Neuron (in vitro differentiated cells): Measurements from ENCODE around the gene SP2.
"Not testable (repeated sequence)": the region's sequence is repeated elsewhere in the genome, so short reads cannot be mapped to it uniquely, and the experiment has no call there.

Experiments
- H2AFZ ChIP-seq: one replicate; pipeline ENCODE4 v1.6.1; 2013; ENCODE audit warnings: low read depth, mild to moderate bottlenecking, inconsistent platforms, low read length, moderate library complexity
- H3K27me3 ChIP-seq: one replicate; pipeline ENCODE4 v1.6.1; 2013; ENCODE audit warnings: low read length; ENCODE audit not compliant: insufficient read depth
- H3K36me3 ChIP-seq: one replicate; pipeline ENCODE4 v1.6.1; 2013; ENCODE audit warnings: low read length; ENCODE audit not compliant: insufficient read depth
- H3K4me1 ChIP-seq: one replicate; pipeline ENCODE4 v1.6.1; 2013; ENCODE audit warnings: low read length; ENCODE audit not compliant: insufficient read depth
- H3K4me3 ChIP-seq: 2 replicates; pipeline ENCODE4 v1.5.1; 2013; ENCODE audit warnings: mild to moderate bottlenecking, low read length, moderate library complexity
- H3K9me3 ChIP-seq: one replicate; pipeline ENCODE4 v1.6.1; 2013; ENCODE audit warnings: low read length

Gene SP2

DNA sequence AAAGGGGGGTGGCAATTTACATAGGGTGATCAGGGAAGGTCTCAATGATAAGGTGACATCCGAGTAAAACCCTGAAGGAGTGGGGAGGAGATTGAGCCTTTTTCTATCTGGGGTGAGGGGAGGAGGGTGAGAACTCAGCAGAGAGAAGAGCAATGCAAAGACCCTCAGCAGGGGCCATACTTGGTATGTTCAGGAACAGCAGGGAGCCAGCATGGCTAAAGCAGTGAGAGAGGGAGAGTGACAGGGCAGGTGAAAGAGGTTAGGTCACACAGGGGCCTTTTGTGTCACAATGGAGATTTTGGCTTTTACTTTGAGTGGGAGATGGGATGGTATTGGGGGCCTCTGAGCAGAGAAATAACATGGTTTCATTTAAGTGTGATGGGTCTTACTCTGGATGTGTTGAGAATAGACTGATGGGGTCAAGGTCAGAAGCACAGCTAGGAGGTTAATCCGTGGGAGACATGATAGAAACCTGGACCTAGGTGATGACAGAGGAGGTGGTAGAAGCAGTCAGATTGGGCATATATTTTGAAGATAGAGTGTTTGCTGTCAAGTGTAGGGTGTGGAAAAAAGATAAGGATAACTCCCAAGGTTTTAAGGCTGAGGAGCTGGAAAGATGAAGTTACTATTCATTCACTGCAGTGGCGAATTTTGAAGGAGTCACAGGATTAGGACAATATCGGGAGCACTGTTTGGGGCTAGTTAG, 6.2 kb downstream of the SP2 start:
- no peak overlapping the region for H3K4me3 ChIP-seq
- H3K27me3 ChIP-seq: no peaks in the 10 kb centered on the region
- no peak overlapping the region for H2AFZ ChIP-seq
- H3K4me1 ChIP-seq: peaks cover 17% of the 10 kb centered on the region
- peaks cover 23% of the 10 kb centered on the region for H3K36me3 ChIP-seq
- H3K9me3 ChIP-seq: no peaks in the 10 kb centered on the region

DNA sequence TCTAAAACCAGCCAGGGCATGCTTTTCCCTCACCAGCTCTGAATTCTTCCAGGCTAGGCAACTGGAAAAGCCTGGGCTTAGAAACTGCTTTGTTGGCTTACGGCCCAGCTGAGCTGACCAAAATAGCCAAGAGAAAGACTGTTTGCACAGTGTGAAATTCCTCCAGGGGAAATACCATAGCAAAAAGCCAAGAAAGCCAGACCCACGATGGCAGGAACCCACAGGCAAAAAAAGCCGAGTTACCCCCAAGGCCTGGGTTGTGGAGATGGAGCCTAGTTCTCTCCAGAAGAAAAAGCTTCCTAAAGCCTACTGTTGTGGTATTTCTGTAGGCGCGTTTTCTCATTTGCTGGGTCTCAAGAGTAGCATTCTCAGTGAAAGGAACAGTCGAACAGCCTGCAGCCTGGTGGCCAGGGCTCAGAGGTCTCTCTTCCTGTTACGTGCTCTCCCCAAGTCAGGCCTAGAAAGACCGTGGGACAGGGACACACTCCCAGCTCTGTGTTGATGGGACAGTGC, 9.2 kb downstream of the SP2 start:
- Histone ChIP-seq H2AFZ (no peak overlapping the region), H3K9me3 (no peaks in the 10 kb centered on the region), H3K4me3 (no peak overlapping the region), H3K36me3 (peaks cover 18% of the 10 kb centered on the region), H3K27me3 (no peaks in the 10 kb centered on the region), H3K4me1 (peaks cover 12% of the 10 kb centered on the region)

DNA sequence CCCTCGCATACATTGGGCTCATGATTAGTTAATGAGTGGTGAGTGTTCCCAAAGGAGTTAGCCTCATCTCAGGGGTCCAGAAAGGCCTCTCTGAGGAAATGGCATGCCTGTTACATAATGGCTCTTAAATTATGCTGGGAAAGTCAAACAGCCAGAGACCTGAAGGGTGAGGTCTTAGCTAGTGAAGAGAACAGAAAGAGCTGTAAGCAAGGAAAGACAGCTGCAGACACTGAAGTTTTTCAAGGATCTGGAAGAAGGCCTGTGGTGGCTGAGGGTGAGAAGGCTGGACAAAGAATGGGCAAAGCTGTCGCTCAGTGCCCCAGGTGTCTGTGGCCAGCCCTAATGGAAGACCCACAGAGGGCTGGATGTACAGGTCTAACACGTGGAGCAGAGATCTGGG, 10.4 kb downstream of the SP2 start:
- no peak overlapping the region for H2AFZ ChIP-seq
- H3K9me3 ChIP-seq: no peaks in the 10 kb centered on the region
- peaks cover 18% of the 10 kb centered on the region for H3K36me3 ChIP-seq
- no peaks in the 10 kb centered on the region for H3K27me3 ChIP-seq
- no peak overlapping the region for H3K4me3 ChIP-seq
- peaks cover 11% of the 10 kb centered on the region for H3K4me1 ChIP-seq

DNA sequence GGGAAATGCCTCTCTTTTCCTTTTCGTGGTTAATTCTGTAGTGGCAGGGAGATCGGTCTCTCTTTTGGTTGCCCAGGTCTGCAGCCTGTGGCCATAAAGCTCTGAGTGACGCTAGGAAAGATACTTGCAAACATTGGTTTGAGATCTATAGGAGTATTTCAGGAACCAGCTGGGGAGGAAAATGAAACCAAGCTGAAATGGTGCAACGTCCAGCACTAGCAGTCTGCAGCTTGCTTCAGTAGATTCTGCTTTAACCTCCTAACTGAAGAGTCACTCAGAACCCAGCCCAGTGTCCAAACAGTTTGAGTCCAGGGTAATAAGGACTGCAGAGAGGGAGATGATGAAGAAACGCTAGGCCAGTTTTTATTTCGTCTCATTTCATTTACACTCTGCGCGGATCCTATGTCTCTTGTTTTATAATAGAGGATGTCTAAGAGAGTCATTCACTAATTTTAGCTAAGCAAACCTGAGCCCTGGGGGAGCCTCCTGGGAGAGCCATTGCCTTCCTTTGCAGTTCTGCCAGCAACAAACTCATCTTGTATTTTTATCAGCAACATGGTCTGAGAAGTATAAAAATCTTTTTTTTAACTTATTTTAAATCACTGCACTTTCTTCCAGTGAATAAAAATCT, 12.0 kb downstream of the SP2 start:
- H3K4me3 ChIP-seq: no peak overlapping the region
- H3K27me3 ChIP-seq: no peaks in the 10 kb centered on the region
- peaks cover 18% of the 10 kb centered on the region for H3K36me3 ChIP-seq
- no peaks in the 10 kb centered on the region for H3K9me3 ChIP-seq
- no peaks in the 10 kb centered on the region for H3K4me1 ChIP-seq
- H2AFZ ChIP-seq: no peak overlapping the region

DNA sequence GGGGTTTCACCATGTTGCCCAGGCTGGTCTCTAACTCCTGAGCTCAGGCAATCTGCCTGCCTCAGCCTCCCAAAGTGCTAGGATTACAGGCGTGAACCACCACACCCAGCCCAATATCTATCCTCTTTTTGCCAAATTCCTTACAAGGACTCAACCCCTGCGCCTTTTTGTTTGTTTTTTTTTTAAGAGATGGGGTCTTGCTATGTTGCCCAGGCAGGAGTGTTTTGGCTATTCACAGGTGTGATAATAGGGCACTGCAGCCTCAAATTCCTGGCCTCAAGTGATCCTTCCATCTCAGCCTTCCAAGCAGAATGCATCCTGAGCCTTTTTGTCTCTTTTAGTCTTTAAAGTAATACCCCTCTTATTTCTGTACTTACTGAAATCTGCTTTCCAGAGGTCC, 17.0 kb downstream of the SP2 start:
- no peaks in the 10 kb centered on the region for H3K9me3 ChIP-seq
- no peaks in the 10 kb centered on the region for H3K27me3 ChIP-seq
- no peaks in the 10 kb centered on the region for H3K4me1 ChIP-seq
- no peak overlapping the region for H3K4me3 ChIP-seq
- H2AFZ ChIP-seq: no peak overlapping the region
- peaks cover 18% of the 10 kb centered on the region for H3K36me3 ChIP-seq

DNA sequence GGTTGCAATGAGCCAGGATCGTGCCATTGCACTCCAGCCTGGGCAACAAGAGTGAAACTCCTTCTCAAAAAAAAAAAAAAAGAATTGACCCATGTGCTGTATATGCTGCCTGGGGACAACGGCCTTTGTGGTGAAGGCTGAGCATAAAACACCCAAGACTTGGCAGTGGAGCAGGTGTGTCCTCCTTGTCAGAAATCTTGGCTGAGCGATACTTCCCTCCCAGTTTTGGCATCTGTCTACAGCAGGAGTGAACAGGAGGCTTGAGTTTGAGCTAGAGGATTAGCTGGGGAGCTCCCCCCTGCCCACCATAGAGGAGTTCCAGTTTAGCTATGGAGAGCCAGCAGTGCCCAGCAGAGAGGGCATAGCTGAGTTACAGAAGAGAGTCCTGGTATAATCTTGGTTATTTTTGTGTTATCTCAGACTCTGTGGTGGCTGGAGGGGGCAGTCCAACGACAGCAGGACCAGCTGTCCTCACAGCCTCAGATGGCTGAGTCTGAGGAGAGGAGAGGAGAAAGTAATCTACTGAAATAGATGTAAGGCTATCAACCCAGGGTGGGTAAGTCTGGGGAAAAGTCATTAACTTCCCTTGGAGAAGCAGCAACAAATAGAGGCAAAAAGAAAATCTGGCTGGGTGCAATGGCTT, 18.4 kb downstream of the SP2 start:
- no peaks in the 10 kb centered on the region for H3K27me3 ChIP-seq
- H3K4me1 ChIP-seq: no peaks in the 10 kb centered on the region
- H2AFZ ChIP-seq: no peak overlapping the region
- H3K9me3 ChIP-seq: no peaks in the 10 kb centered on the region
- peaks cover 23% of the 10 kb centered on the region for H3K36me3 ChIP-seq
- H3K4me3 ChIP-seq: no peak overlapping the region

DNA sequence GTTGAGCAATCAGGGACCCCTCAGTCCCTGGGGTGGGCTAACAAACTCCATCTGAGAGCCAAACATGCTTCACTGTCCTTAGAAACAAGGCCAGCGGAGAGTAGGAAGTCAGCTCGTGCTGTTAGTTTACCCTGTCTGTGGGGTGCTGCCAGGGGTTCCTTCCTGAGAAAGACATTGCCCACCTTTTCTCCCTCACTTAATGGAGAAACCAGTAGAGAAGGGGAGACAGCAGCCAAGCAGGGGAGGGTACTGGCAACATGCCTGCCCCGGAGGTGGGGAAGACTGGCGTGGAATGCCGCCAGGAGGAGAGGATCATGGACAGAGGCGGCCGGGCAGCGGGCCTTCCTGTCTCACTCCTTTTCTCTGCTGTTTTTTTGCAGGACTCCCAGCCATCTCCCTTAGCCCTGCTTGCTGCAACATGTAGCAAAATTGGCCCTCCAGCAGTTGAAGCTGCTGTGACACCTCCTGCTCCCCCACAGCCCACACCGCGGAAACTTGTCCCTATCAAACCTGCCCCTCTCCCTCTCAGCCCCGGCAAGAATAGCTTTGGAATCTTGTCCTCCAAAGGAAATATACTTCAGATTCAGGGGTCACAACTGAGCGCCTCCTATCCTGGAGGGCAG, 19.9 kb downstream of the SP2 start:
- H2AFZ ChIP-seq: no peak overlapping the region
- H3K27me3 ChIP-seq: no peaks in the 10 kb centered on the region
- peaks cover 23% of the 10 kb centered on the region for H3K36me3 ChIP-seq
- H3K4me3 ChIP-seq: no peak overlapping the region
- no peaks in the 10 kb centered on the region for H3K9me3 ChIP-seq
- no peaks in the 10 kb centered on the region for H3K4me1 ChIP-seq

DNA sequence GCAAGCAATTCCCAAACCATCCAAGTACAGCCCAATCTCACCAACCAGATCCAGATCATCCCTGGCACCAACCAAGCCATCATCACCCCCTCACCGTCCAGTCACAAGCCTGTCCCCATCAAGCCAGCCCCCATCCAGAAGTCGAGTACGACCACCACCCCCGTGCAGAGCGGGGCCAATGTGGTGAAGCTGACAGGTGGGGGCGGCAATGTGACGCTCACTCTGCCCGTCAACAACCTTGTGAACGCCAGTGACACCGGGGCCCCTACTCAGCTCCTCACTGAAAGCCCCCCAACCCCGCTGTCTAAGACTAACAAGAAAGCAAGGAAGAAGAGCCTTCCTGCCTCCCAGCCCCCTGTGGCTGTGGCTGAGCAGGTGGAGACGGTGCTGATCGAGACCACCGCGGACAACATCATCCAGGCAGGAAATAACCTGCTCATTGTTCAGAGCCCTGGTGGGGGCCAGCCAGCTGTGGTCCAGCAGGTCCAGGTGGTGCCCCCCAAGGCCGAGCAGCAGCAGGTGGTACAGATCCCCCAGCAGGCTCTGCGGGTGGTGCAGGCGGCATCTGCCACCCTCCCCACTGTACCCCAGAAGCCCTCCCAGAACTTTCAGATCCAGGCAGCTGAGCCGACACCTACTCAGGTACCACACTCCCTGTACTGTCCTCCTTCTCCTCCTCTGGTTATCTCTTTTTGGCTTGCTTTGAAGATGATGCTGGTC, 20.6 kb downstream of the SP2 start:
- H2AFZ ChIP-seq: no peak overlapping the region
- no peaks in the 10 kb centered on the region for H3K4me1 ChIP-seq
- H3K27me3 ChIP-seq: no peaks in the 10 kb centered on the region
- H3K4me3 ChIP-seq: no peak overlapping the region
- H3K9me3 ChIP-seq: no peaks in the 10 kb centered on the region
- H3K36me3 ChIP-seq: peaks cover 27% of the 10 kb centered on the region

DNA sequence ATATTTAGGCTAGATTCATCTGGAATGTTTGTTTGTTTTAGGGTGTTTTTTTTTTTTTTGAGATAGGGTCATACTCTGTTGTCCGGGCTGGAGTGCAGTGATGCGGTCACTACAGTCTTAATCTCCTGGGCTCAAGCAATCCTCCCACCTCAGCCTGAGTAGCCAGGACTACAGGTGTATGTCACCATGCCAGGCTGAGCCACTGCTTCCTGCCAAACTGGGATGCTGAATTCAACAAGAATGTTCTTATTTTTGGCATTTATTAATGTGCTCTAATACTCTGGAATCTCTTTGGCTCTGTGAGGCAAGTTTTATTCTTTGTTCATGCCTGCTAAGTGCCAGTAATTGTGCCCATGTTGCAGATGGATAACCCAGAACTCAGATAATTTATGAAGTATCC, 21.5 kb downstream of the SP2 start:
- Histone ChIP-seq H3K27me3 (no peaks in the 10 kb centered on the region), H3K9me3 (no peaks in the 10 kb centered on the region), H3K4me3 (no peak overlapping the region), H3K36me3 (peaks cover 28% of the 10 kb centered on the region), H3K4me1 (no peaks in the 10 kb centered on the region), H2AFZ (no peak overlapping the region)

DNA sequence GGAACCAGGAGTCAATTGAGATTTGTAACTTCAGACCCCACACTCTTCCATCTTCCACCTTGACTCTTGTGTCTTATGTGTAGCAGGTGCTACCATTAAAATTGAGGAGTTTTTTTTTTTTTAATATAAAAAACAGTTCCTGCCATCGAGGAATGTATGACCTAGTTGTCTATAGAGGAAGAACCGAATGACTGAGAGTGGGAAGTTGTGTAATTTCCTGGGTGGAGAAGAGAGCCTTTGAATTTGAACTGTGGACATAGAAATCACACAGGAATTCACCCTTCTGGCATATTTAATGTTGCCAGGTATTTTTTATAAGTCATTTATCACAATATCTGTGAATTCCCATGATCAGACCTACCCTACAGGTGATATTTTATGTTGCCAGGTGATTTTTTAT, 22.0 kb downstream of the SP2 start:
- Histone ChIP-seq H3K9me3 (no peaks in the 10 kb centered on the region), H3K4me3 (no peak overlapping the region), H3K4me1 (no peaks in the 10 kb centered on the region), H3K27me3 (no peaks in the 10 kb centered on the region), H2AFZ (no peak overlapping the region), H3K36me3 (peaks cover 31% of the 10 kb centered on the region)

DNA sequence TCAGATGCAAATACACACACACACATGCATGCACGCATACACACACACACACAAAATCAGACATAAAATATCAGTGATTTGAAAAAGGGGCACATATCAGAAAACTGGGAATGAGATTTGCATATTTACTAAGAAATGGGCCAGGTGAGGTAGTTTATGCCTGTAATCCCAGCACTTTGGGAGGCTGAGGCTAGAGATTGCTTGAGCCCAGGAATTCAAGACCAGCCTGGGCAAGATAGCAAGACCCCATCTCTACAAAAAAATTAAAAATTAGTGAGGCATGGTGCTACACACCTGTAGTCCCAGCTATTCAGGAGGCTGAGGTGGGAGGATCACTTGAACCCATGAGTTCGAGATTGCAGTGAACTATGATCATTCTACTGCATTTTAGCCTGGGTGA, 23.0 kb downstream of the SP2 start:
- Histone ChIP-seq H3K27me3 (no peaks in the 10 kb centered on the region), H3K36me3 (peaks cover 39% of the 10 kb centered on the region), H3K4me3 (no peak overlapping the region), H3K4me1 (no peaks in the 10 kb centered on the region), H3K9me3 (no peaks in the 10 kb centered on the region), H2AFZ (no peak overlapping the region)

DNA sequence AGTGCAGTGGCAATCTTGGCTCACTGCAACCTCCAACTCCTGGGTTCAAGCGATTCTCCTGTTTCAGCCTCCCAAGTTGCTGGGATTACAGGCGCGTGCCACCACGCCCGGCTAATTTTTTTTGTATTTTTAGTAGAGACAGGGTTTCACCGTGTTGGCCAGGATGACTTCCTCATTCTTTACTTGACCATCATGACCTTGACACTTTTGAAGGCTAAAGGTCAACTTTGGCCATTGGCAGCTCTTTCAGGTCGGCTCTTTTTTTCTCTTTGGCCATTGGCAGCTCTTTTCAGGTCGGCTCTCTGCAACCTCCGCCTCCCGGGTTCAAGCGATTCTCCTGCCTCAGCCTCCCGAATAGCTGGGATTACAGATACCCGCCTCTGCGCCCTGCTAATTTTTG, 23.9 kb downstream of the SP2 start:
- not testable (repeated sequence) for H3K4me1 ChIP-seq, H2AFZ ChIP-seq, H3K27me3 ChIP-seq, H3K9me3 ChIP-seq, H3K4me3 ChIP-seq
- H3K36me3 ChIP-seq: peaks cover 48% of the 10 kb centered on the region
